Globus pallidus (tissue), 1 donor: ENCODE data around the gene VPS11.
A peak's percentile ranks its signal among the peaks of the same experiment; 100 is the strongest.
"Not testable (repeated sequence)": the region's sequence is repeated elsewhere in the genome, so short reads cannot be mapped to it uniquely, and the experiment has no call there.

Experiments used
- DNase-seq: peaks from one replicate; pipeline ENCODE4 v3.0.0-alpha.2; 2015; ENCODE audit warnings: low spot score

VPS11 gene

GRCh38 chr11:119038884-119039283 is 28.7 kb upstream of the VPS11 start:
- no peak for DNase-seq

- DNase-seq = not testable (repeated sequence)
Measured at GRCh38 chr11:119039471-119039870, 28.1 kb upstream of the VPS11 start.

DNA sequence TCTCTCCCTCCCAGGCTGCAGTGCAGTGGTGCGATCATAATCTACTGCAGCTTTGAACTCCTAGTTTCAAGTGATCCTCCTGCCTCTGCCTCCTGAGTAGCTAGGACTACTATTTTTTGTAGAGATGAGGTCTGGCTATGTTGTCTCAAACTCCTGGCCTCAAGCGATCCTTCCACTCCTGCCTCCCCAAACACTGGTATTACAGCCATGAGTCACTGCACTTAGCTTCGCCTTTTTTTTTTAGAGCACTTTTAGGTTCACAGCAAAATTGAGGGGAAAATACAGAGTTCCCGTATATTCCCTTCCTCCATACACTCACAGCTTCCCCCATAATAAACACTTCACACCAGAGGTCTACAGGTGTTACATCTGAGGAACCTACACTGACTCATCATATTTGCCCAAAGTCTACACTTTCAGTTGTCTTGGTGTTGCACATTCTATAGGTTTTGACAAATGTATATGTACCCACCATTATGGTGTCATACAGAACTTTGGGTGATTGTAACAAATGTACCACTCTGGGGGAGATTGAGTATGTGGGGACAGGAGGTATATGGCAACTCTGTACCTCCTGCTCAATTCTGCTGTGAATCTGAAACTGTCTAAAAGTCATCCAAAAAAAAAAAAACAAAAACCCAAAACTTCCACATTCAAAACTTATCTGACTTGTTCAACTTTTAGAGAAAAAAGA is 25.6 kb upstream of the VPS11 start:
- DNase-seq = no peak

GRCh38 chr11:119042927-119043326 is 24.7 kb upstream of the VPS11 start:
- DNase-seq = no peak

DNA sequence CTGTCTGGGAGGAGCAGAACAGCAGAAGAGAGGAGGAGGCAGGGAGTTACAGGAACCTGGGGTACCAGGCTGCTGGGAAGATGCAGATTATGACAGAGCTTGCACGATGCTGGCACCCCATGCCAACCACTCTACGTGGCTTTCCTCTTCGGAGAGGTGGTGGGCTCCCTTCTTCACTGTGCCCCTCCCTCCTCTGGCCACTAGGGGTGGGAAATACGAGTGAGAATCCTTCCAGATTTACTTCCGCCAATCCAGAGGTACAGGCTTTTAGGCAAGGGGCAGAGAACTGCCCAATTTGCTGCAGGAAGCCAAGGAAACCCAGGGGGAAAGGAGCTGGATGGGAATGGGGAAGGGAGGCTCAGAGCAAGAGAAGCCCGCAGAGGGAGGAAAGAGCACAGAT is 22.9 kb upstream of the VPS11 start:
- DNase-seq = no peak

- no peak for DNase-seq
Measured at GRCh38 chr11:119046489-119046888, 21.1 kb upstream of the VPS11 start.

- no peak for DNase-seq
Measured at GRCh38 chr11:119047205-119047604, 20.4 kb upstream of the VPS11 start.

DNA sequence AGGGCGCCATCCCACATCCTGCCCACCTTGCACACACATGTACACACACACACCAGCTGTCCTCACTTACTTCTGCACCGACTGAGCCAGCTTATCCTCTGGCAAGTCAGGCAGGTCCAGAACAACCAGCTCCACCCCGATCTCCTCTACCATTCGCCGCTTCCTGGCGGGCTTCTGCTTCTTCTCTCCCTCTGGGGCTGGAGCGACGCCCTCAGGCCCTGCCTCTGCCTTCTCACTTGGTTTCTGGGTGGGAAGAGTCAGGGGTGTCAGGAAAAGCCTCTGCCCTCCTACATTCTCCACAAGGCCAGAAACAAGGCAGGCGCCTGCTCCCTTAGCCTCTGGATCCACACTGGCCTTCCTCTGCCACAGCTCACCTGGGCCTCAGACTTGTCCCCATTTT is 19.0 kb upstream of the VPS11 start:
- no peak for DNase-seq

DNA sequence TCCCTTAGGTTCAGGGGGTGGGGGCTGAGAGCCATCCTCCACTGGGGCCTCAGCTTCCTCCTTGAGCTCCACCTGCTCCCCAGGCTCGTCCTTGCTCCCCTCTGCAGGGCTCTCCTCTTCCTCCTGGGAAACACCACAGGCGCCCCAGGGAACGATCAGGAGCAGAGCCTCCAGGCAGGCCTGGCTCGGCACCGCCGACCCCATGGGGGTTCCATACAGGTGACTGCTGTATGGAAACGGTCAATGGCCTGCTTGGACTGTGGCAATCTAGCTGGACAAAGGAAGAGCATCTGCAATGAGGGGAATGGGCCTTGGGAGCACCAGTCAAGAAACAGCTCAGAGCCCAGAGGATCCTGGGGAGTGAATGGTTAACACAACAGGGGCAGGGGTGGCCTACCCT is 18.5 kb upstream of the VPS11 start:
- no peak for DNase-seq

- DNase-seq = no peak
Measured at GRCh38 chr11:119051440-119052162, 16.0 kb upstream of the VPS11 start.

DNA sequence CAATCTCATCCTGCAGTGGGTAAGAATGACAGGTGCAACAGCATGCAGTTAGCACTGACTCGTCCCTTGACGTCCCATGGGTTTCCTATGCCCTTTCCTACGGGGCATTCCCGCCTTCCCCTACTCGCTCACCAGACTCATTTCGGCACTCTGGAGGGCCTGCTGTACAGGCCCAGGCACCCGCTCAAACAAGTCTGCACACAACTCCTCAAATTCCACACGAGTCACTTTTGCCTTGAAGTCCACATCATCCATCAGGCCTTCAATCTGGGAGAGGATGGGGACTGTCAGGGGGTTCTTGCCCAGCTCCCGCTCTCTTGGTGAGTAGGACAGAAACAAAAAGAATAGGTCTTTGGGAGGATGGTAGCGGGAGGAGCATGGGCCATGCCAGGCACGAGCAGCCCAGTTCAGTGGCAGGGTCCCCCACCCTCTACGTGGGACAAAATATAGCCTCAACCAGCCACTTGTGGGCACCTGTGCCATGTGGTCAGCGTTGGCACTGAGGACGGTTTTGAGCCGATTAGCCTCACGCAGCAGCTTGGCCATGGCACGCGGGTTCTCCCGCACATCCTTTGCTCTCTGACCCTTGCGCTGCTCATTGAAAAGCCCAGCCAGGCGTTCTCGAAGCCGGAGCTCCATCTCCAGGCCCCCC is 15.3 kb upstream of the VPS11 start:
- DNase-seq = no peak

DNA sequence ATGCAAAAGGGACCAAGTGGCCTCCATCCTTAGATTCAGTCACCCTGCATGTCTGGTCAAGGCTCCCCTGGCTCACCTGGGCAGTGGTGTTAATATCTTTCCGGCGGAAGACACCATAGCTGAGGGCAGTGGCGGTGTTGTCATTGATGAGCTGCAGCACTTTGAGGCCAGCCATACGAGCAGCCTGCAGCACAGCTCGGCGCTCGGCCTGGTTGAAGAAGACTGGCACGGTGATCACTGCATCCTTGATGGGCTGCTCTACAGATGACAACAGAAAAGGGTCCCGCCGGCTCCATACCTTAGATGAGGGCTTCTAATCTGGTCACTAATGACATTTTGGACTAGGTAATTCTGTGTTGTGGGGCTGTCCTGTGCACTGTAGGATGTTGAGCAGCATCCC is 13.2 kb upstream of the VPS11 start:
- DNase-seq = no peak

DNA sequence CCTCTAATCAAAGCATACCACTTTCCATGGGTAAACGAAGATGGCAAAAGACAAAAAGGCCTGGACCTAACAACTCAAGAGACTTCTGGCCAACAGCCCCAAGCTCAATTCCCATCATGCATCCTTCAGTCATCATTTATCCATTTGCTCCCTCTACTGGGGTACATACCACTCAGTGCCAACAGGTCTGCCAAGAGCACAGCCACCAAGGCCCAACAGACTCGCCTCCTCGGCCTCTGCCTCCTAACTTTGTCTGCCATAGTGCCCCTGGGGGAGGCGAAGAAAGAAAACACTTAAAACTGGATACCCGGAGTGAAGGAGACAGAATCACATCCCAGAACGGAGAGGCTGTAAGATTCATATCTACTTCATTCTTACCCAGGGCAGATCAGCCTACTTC is 11.7 kb upstream of the VPS11 start:
- peak; percentile 26 for DNase-seq

DNA sequence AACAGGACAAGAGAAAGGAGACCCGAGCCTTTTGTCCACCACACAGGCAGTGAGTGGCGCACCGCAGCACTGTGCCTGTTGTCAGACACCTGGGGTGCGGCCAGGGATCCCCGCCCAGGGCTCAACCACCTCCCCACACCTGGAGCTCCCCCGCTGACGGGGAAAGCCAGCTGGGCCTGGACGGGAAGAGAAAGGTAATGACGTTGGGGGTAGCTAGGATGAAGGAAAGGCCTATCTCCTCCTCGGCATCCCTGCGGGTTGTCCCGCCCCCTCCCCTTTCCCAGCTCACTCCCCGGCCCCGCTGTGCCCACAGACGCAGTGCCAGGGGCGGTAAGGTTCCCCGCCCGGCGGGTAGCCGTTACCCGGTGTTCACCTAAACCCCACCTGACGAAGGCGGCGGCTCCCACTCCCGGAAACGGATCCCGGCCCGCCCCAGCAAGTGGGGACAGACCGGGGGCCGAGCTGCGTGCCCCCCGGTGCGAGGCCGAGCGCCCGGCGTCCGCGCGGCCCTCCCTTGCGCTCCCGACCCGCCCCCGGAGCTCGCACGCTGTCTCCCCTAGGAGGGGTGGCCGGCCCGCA is 11.1 kb upstream of the VPS11 start:
- DNase-seq = no peak

DNA sequence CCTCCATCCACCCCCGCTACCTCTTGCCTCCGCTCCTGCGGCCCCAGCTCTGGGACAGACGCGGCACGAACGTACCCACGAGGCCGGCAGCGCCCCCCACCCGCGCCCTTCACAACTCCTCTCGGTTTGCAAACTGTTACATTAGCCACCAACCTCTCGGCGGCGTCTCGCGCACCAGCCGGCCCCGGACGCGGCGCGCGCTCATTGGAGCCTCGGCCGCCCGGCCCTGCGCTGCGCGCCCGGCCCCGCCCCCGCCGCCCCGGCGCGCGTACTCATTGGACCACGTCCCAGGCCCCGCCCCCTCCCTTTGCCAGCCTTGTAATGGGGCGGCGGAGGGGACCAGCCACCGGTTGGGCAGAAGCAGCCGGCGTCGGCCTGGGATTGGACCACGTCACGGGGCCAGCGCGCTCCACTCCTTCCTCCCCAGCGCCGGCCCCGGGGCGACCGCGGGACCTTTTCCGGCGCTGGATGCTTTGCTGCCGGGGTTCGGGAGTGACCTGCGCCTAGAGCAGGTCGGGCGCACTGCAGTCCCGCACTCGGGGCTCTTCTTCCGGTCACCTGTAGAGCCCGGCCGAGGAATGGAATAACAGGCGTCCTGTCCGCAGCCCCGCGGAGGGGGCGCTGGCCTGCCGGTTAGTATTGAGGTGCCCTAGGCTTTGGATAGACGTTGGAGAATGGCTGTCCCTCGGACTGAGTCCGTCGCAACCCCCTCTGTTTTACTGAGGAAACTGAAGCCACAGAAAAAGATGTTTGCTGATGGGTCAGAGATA is 10.4 kb upstream of the VPS11 start, which contains the start of gene HYOU1:
Gene HYOU1, minus strand, starts transcription at position 206 of the 770 bp plus-strand sequence. CDS start 1,045 bp downstream, outside the sequence.
- peak; percentile 95 for DNase-seq

DNA sequence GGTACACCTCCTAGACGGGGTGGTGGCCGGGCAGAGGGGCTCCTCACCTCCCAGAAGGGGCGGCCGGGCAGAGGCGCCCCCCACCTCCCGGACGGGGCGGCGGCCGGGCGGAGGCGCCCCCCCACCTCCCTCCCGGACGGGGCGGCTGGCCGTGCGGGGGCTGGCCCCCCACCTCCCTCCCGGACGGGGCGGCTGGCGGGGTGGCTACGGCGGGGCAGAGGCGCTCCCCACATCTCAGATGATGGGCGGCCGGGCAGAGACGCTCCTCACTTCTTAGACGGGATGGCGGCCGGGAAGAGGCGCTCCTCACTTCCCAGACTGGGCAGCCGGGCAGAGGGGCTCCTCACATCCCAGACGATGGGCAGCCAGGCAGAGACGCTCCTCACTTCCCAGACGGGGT is 8.5 kb upstream of the VPS11 start:
- DNase-seq = not testable (repeated sequence)

DNA sequence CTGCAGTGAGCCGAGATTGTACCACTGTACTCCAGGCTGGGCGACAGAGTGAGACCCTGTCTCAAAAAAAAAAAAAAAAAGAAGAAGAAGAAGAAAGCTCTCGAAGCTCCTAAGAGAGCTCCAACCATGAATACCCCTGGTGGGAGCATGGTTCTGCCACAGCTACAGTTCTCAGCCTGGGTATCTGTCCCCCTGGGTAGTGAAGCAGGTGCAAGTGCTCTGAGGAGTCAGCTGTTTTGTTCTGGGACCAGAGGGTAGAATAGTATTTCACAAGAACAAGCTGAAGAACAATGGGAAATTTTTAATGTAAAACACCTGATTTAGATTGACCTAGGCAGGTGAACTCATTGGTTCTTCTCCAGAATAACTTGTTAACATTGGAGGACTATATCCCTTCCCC is 6.4 kb upstream of the VPS11 start:
- no peak for DNase-seq

DNA sequence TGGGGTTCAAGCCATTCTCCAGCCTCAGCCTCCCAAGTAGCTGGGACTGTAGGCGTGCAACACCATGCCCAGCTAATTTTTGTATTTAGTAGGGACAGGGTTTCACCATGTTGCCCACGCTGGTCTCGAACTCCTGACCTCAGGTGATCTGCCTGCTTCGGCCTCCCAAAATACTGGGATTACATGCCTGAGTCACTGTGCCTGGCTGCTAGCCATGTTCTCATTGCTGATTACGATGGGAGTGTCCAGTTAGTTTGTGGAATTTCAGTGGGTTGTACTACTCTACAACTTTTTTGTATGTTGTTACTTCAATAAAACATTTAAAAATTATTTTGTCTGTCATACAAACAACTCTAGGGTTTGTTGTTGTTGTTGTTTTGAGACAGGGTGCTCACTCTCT is 4.8 kb upstream of the VPS11 start:
- DNase-seq = no peak

DNA sequence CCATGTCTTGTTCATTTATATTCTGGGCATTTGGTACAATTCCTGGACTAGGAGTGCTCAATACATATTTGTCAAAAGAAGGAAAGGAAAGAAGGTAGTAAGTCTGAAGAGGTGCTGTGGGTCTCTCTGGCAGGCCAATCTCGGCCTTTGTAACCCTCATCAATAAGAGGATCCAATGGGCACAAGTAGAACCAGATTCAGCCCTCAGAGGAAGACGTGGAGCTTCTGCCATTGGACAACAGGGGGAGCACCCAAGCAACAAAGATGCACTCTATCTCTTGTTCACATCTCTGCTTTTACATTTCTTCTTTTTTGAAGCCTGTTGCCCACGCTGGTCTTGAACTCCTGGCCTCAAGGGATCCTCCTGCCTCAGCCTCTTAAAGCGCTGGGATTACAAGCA is 2.2 kb upstream of the VPS11 start:
- DNase-seq = no peak

GRCh38 chr11:119077839-119078238 is 10.2 kb downstream of the VPS11 start:
- DNase-seq = no peak

- no peak for DNase-seq
Measured at GRCh38 chr11:119078675-119079420, 11.2 kb downstream of the VPS11 start.
